Measurements from ENCODE around the gene SAMD13. TPM values are rescaled to one million over a fixed set of nuclear protein-coding genes. Genes with fewer than 3 reads are reported as not detected.

SAMD13 gene
- total and polyA plus RNA-seq, 2 donors (not counting 3 experiments of a cell fraction or from before 2014, with no cell fraction given) = 1.2 to 4.8 TPM

DNA sequence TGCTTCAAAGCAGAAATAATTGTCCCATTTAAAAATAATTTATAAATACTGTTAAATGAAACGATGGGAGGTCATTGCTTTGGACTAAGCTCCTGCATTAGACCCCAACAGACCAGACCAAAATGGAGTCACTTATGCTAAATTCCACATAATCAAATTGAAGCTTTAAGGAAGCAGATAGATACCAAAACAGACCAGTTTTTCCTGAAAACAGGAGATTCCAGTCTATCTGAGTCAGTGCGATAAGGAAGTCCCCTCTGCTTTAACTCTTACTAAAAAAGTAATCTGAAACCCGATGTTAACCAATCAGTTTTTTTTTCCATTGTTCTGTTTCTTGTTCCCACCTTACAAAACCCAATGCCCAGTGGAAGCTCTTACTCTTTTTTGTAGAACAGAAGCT is 80.6 kb downstream of the SAMD13 start:
- BruUV-seq (replicated peaks) = no TSS peak
- FAIRE-seq (peak; percentile 60), DNase-seq (ENCODE audit: low read depth, low spot score) (no peak)
- CTCF ChIA-PET = interaction anchor here (0.8 to 1.9 kb wide), 5 partner anchors 9 to 241 kb away, joined by 3 to 4 read pairs (median 4); no protein-coding TSS in a partner anchor
- dilution Hi-C loops (cut with MboI; ENCODE audit: extremely low pct_ligation_motif_present, low sequenced_read_pairs) (no loop called here), intact Hi-C loops (cut with micrococcal nuclease) (loop anchor here (2.0 kb wide), 1 partner anchor 15 kb away; no protein-coding TSS in a partner anchor)
- TF ChIP-seq MAX (IDR thresholded peaks at IDR 0.05; ENCODE audit: insufficient read depth, insufficient read length) (no peak), POLR2A (IDR thresholded peaks at IDR 0.05; ENCODE audit: low read depth, low read length) (no peak), EZH2 (IDR thresholded peaks at IDR 0.05; ENCODE audit: borderline replicate concordance, low read depth, low read length, severe bottlenecking) (no peak), FOS (IDR thresholded peaks at IDR 0.05; ENCODE audit: borderline replicate concordance, insufficient read depth, low read length) (peak; percentile 17)
- Histone ChIP-seq H3K4me3 (replicated peaks in 1 of 3; ENCODE audit: insufficient read depth in 1 of 3, low read depth in 1 of 3, low read length in 3 of 3) (no peak overlapping the region), H3K4me1 (ENCODE audit: control insufficient read depth, extremely low read depth, insufficient read depth, low read length) (peaks cover 10% of the 10 kb centered on the region), H2AFZ (ENCODE audit: low read depth, low read length) (peak overlapping the region; percentile 8), H3K27ac (ENCODE audit: insufficient read depth, low read depth, low read length) (no peak overlapping the region), H3K27me3 (ENCODE audit: control insufficient read depth in 2 of 2, insufficient read depth in 2 of 2, low read length in 2 of 2) (no peaks in the 10 kb centered on the region), H3K36me3 (ENCODE audit: control insufficient read depth in 2 of 2, extremely low read depth in 1 of 2, insufficient read depth in 2 of 2, low read length in 2 of 2) (no peaks in the 10 kb centered on the region), H3K9me1 (replicated peaks; ENCODE audit: control insufficient read depth, extremely low read depth, insufficient read depth, low read length) (no peaks in the 10 kb centered on the region), H3K9ac (replicated peaks; ENCODE audit: extremely low read depth, insufficient read depth, low read length) (no peak overlapping the region), H3K79me2 (ENCODE audit: control insufficient read depth, insufficient read depth, low read length) (no peaks in the 10 kb centered on the region), H4K20me1 (replicated peaks; ENCODE audit: control insufficient read depth, extremely low read depth, insufficient read depth, low read length) (no peaks in the 10 kb centered on the region), H3K9me3 (replicated peaks; ENCODE audit: control insufficient read depth, insufficient read depth, low read length) (no peaks in the 10 kb centered on the region), H3K4me2 (ENCODE audit: insufficient read depth, low read length) (peak overlapping the region; percentile 9)
- POLR2A ChIA-PET = no interaction called here

DNA sequence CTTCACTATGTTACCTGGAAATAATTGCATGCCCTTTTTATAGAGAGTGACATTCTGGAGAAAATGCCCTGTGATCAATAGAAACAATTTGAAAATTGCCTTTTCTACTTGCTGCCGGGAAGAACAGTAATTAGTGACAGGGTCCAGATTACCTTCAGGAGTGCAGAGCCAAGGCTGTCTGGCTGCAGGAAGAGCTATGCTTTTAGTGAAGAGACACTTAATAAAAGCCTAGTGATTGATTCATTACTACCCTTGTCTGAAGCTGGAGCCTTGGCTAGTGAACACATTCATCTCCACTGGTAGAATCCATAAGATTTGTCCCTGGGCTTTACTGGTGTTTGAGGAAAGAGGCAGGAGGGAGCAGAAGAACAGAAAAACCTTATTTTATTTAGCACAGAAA is 83.8 kb downstream of the SAMD13 start:
- dilution Hi-C loops (cut with MboI; ENCODE audit: extremely low pct_ligation_motif_present, low sequenced_read_pairs) = no loop called here

More for the DNA sequence above, 83.8 kb downstream of the SAMD13 start:
- intact Hi-C loops (cut with micrococcal nuclease) = no loop called here
- Histone ChIP-seq H3K9me1 (replicated peaks; ENCODE audit: control insufficient read depth, extremely low read depth, insufficient read depth, low read length) (no peaks in the 10 kb centered on the region), H2AFZ (ENCODE audit: low read depth, low read length) (no peak overlapping the region), H3K9ac (replicated peaks; ENCODE audit: extremely low read depth, insufficient read depth, low read length) (no peak overlapping the region), H3K79me2 (ENCODE audit: control insufficient read depth, insufficient read depth, low read length) (no peaks in the 10 kb centered on the region), H3K36me3 (ENCODE audit: control insufficient read depth in 2 of 2, extremely low read depth in 1 of 2, insufficient read depth in 2 of 2, low read length in 2 of 2) (no peaks in the 10 kb centered on the region), H3K27ac (ENCODE audit: insufficient read depth, low read depth, low read length) (no peak overlapping the region), H3K27me3 (ENCODE audit: control insufficient read depth in 2 of 2, insufficient read depth in 2 of 2, low read length in 2 of 2) (no peaks in the 10 kb centered on the region), H3K4me2 (ENCODE audit: insufficient read depth, low read length) (no peak overlapping the region), H3K9me3 (replicated peaks; ENCODE audit: control insufficient read depth, insufficient read depth, low read length) (no peaks in the 10 kb centered on the region), H3K4me1 (ENCODE audit: control insufficient read depth, extremely low read depth, insufficient read depth, low read length) (peaks cover 13% of the 10 kb centered on the region), H3K4me3 (replicated peaks in 1 of 3; ENCODE audit: insufficient read depth in 1 of 3, low read depth in 1 of 3, low read length in 3 of 3) (no peak overlapping the region), H4K20me1 (replicated peaks; ENCODE audit: control insufficient read depth, extremely low read depth, insufficient read depth, low read length) (no peaks in the 10 kb centered on the region)
- DNase-seq (ENCODE audit: low read depth, low spot score) = no peak
- TF ChIP-seq MYC (IDR thresholded peaks at IDR 0.05; ENCODE audit: low read depth, low read length) (no peak), MAX (IDR thresholded peaks at IDR 0.05; ENCODE audit: insufficient read depth, insufficient read length) (no peak), JUN (IDR thresholded peaks at IDR 0.05; ENCODE audit: borderline replicate concordance, insufficient read depth, insufficient read length, low read depth) (no peak), FOS (IDR thresholded peaks at IDR 0.05; ENCODE audit: borderline replicate concordance, insufficient read depth, low read length) (no peak), GATA2 (IDR thresholded peaks at IDR 0.05; ENCODE audit: insufficient read depth, insufficient read length, low read depth, low read length) (no peak), POLR2AphosphoS5 (IDR thresholded peaks at IDR 0.05; ENCODE audit: insufficient read depth, low read depth, low read length) (no peak), POLR2A (IDR thresholded peaks at IDR 0.05; ENCODE audit: low read depth, low read length) (no peak), EZH2 (IDR thresholded peaks at IDR 0.05; ENCODE audit: borderline replicate concordance, low read depth, low read length, severe bottlenecking) (no peak)
- TF ChIP-seq, protein P1, sequence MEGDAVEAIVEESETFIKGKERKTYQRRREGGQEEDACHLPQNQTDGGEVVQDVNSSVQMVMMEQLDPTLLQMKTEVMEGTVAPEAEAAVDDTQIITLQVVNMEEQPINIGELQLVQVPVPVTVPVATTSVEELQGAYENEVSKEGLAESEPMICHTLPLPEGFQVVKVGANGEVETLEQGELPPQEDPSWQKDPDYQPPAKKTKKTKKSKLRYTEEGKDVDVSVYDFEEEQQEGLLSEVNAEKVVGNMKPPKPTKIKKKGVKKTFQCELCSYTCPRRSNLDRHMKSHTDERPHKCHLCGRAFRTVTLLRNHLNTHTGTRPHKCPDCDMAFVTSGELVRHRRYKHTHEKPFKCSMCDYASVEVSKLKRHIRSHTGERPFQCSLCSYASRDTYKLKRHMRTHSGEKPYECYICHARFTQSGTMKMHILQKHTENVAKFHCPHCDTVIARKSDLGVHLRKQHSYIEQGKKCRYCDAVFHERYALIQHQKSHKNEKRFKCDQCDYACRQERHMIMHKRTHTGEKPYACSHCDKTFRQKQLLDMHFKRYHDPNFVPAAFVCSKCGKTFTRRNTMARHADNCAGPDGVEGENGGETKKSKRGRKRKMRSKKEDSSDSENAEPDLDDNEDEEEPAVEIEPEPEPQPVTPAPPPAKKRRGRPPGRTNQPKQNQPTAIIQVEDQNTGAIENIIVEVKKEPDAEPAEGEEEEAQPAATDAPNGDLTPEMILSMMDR (IDR thresholded peaks at IDR 0.05; ENCODE audit: extremely low read depth in 1 of 2, insufficient read depth in 1 of 2, low read depth in 1 of 2, low read length in 2 of 2) = no peak
- POLR2A ChIA-PET = no interaction called here
- FAIRE-seq = no peak
- no TSS peak for BruUV-seq (replicated peaks)
- CTCF ChIA-PET = interaction anchor here (1.2 to 2.1 kb wide), 2 partner anchors 86 to 244 kb away, joined by 3 to 5 read pairs; no protein-coding TSS in a partner anchor

Data from endothelial cell of umbilical vein (primary cell).